ENCODE measurements around the gene TSHZ2. TPM values are rescaled to one million over a fixed set of nuclear protein-coding genes. Genes with fewer than 3 reads are reported as not detected.

The TSHZ2 gene
- total RNA-seq, 4 donors from 2014 or later, result 4.0 to 57.8 (median 10.3) TPM

DNA sequence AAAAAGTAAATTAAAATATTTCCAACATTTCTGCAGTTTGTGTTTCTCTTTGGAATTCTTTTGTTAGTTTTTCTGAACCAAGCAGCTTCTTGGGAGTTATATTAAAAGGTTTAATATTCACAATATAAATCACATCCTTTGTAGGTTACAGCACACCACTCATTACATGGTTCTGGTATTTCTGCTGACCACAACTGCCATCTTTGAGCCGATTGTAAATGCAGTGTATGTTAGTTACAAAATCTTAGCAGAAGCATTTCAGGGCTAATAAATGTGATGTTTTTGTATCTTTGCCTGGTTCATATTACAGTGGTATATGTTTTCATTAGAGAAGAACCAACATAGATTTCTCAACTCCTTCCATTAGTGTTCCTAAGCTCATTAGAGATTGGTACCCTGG is 19.1 kb upstream of the TSHZ2 start:
- Histone ChIP-seq H3K27ac (no peak overlapping the region), H3K36me3 (no peaks in the 10 kb centered on the region), H3K27me3 (no peaks in the 10 kb centered on the region), H3K4me1 (no peaks in the 10 kb centered on the region), H3K4me3 (no peak overlapping the region), H3K9me3 (no peaks in the 10 kb centered on the region)
- TF ChIP-seq POLR2A (IDR thresholded peaks at IDR 0.05), result no peak
- TF ChIP-seq, protein P1, sequence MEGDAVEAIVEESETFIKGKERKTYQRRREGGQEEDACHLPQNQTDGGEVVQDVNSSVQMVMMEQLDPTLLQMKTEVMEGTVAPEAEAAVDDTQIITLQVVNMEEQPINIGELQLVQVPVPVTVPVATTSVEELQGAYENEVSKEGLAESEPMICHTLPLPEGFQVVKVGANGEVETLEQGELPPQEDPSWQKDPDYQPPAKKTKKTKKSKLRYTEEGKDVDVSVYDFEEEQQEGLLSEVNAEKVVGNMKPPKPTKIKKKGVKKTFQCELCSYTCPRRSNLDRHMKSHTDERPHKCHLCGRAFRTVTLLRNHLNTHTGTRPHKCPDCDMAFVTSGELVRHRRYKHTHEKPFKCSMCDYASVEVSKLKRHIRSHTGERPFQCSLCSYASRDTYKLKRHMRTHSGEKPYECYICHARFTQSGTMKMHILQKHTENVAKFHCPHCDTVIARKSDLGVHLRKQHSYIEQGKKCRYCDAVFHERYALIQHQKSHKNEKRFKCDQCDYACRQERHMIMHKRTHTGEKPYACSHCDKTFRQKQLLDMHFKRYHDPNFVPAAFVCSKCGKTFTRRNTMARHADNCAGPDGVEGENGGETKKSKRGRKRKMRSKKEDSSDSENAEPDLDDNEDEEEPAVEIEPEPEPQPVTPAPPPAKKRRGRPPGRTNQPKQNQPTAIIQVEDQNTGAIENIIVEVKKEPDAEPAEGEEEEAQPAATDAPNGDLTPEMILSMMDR (IDR thresholded peaks at IDR 0.05), result no peak
- no peak for DNase-seq

DNA sequence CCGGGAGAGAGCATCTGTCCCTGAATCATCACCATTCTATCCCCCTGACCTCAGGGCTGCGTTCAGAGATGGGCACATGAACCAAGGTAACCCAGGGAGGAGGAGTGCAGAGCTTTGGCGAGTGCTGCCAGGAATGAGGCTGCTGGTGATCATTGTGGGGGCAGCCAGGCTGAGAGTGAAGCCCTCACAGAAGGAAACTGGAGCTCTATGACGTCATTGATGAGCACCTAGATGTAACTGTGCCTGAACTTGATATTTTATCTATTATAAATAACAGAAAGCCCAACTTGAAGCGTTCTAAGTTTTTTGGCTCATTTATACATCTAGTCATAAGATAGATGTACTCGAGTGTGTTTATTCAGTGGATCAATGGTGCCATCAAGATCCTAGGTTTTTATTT is 17.3 kb upstream of the TSHZ2 start:
- H3K9me3 ChIP-seq, result no peaks in the 10 kb centered on the region
- no peak overlapping the region for H3K4me3 ChIP-seq
- DNase-seq, result no peak
- TF ChIP-seq, protein P1 (IDR thresholded peaks at IDR 0.05), result no peak
- TF ChIP-seq POLR2A (IDR thresholded peaks at IDR 0.05), result no peak
- H3K4me1 ChIP-seq, result no peaks in the 10 kb centered on the region
- no peak overlapping the region for H3K27ac ChIP-seq
- H3K36me3 ChIP-seq, result no peaks in the 10 kb centered on the region
- no peaks in the 10 kb centered on the region for H3K27me3 ChIP-seq

DNA sequence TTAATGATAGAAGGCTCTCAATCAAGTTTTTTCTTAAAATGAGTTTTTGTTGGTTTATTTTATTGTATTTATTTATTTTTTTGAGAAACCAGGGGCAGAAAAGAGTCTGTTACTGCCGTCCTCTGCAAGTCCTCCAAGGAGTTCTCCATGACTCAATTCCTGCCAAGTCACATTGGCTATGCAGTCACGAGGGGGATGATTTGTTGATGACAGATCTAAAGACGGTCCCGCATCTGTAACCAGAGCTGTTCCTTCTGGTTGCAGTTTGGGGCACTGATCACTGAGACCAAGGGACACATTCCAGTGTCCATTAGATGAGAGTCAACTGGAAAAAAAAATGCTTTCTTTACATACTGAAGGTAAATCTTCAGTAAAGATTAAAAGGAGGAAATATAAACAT is 13.9 kb upstream of the TSHZ2 start:
- Histone ChIP-seq H3K9me3 (no peaks in the 10 kb centered on the region), H3K4me3 (no peak overlapping the region), H3K27ac (no peak overlapping the region), H3K4me1 (no peaks in the 10 kb centered on the region), H3K36me3 (no peaks in the 10 kb centered on the region), H3K27me3 (no peaks in the 10 kb centered on the region)
- TF ChIP-seq, protein P1 (IDR thresholded peaks at IDR 0.05), result no peak
- DNase-seq, result no peak

DNA sequence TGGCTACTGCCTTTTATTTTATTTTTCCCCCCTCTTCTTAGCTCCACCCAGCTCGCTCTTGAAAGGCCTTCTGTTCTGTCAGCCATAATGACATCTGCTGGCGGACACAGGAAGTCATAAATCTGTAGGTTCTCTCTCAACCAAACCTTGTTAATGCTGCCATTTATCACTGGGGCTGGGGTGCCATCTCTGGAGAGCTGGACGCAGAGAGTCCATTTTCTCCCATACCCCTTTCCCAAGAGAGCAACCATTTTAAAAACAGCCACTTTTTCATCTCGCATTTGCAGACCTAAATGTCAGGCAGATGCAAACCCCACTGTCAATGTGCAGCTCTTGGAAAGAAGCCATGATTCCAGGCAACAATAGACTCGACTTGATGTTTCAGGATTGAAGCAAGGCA is 13.0 kb upstream of the TSHZ2 start:
- no peak for TF ChIP-seq POLR2A (IDR thresholded peaks at IDR 0.05)
- TF ChIP-seq, protein P1 (IDR thresholded peaks at IDR 0.05), result no peak
- H3K4me1 ChIP-seq, result no peaks in the 10 kb centered on the region
- H3K4me3 ChIP-seq, result no peak overlapping the region
- no peaks in the 10 kb centered on the region for H3K36me3 ChIP-seq
- no peaks in the 10 kb centered on the region for H3K27me3 ChIP-seq
- H3K27ac ChIP-seq, result no peak overlapping the region
- no peaks in the 10 kb centered on the region for H3K9me3 ChIP-seq
- DNase-seq, result no peak

DNA sequence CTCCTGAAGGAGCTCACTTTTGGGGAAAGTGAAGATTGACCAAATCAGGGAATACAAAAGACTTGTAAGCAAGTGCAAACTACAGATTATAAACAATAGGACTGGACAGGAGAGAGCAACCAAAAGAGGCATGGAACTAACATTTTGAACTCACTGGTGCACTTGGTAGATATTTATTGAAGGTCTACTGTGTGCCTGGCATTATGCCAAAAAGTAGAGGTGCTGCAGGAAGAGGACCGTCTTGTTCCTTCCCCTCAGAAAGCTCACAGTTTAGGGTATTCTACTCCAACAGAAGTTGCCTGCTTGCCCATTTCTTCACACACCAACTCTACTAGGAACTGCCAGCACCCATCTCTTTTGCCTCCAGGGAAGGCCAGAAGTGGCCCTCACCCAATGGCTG is 10.0 kb upstream of the TSHZ2 start:
- no peak for DNase-seq
- no peak overlapping the region for H3K4me3 ChIP-seq
- no peaks in the 10 kb centered on the region for H3K36me3 ChIP-seq
- no peak for TF ChIP-seq POLR2A (IDR thresholded peaks at IDR 0.05)
- TF ChIP-seq, protein P1 (IDR thresholded peaks at IDR 0.05), result no peak
- no peaks in the 10 kb centered on the region for H3K27me3 ChIP-seq
- no peak overlapping the region for H3K27ac ChIP-seq
- H3K9me3 ChIP-seq, result no peaks in the 10 kb centered on the region
- H3K4me1 ChIP-seq, result no peaks in the 10 kb centered on the region

DNA sequence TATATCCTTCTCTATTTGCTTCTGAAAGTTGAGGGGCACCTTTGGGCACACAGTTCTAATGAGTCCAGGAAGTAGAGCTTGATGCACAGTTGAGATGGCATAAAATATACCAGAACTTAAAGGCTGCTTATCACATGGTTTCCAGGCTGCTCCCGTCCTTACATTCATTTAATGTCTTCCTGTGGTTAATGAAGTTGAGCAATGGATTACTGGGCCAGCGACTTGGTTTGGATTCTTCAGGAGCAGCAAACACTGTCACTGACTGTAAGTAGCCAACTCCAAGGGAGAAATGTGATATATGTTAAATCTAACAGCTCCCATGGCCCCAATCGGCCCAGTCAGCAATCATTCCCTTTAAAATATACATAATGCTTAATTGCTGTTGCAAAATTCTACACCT is 9.0 kb upstream of the TSHZ2 start:
- TF ChIP-seq POLR2A (IDR thresholded peaks at IDR 0.05), result no peak
- TF ChIP-seq, protein P1 (IDR thresholded peaks at IDR 0.05), result no peak
- Histone ChIP-seq H3K27me3 (no peaks in the 10 kb centered on the region), H3K4me3 (no peak overlapping the region), H3K27ac (no peak overlapping the region), H3K36me3 (no peaks in the 10 kb centered on the region), H3K9me3 (no peaks in the 10 kb centered on the region), H3K4me1 (no peaks in the 10 kb centered on the region)
- no peak for DNase-seq
